ENCODE results near the gene PTPN6. TPM values are rescaled to one million over a fixed set of nuclear protein-coding genes. Genes with fewer than 3 reads are reported as not detected.

The PTPN6 gene
- total RNA-seq, 2 experiments from 2014 or later = 79.0 to 83.5 TPM

- DNase-seq = peak in 1 of 14 experiments; percentile 39
- H3K27ac ChIP-seq (ENCODE audit: low read depth in 1 of 2, low read length in 2 of 2) = no peak overlapping the region
- H3K9me3 Mint-ChIP-seq = no peaks in the 10 kb centered on the region
- CTCF ChIA-PET = interaction anchor here (4.1 kb wide), 1 partner anchor 68 kb away, joined by 33 read pairs; the partner anchor contains the start of gene SPSB2
- no peak for ATAC-seq (ENCODE audit: poor library complexity)
- no peaks in the 10 kb centered on the region for H3K27me3 ChIP-seq (ENCODE audit: control insufficient read depth in 1 of 2, insufficient read depth in 2 of 2, low read length in 2 of 2)
- TF ChIP-seq, protein P1, sequence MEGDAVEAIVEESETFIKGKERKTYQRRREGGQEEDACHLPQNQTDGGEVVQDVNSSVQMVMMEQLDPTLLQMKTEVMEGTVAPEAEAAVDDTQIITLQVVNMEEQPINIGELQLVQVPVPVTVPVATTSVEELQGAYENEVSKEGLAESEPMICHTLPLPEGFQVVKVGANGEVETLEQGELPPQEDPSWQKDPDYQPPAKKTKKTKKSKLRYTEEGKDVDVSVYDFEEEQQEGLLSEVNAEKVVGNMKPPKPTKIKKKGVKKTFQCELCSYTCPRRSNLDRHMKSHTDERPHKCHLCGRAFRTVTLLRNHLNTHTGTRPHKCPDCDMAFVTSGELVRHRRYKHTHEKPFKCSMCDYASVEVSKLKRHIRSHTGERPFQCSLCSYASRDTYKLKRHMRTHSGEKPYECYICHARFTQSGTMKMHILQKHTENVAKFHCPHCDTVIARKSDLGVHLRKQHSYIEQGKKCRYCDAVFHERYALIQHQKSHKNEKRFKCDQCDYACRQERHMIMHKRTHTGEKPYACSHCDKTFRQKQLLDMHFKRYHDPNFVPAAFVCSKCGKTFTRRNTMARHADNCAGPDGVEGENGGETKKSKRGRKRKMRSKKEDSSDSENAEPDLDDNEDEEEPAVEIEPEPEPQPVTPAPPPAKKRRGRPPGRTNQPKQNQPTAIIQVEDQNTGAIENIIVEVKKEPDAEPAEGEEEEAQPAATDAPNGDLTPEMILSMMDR (IDR thresholded peaks at IDR 0.05) = no peak
- peaks cover 17% of the 10 kb centered on the region for H3K36me3 ChIP-seq (ENCODE audit: insufficient read depth, low read length)
- no peaks in the 10 kb centered on the region for H3K27me3 Mint-ChIP-seq
- peaks cover 30% of the 10 kb centered on the region for H3K36me3 Mint-ChIP-seq (ENCODE audit: low read depth)
- POLR2A ChIA-PET = interaction anchor here (0.8 to 1.6 kb wide), 3 partner anchors 11 to 27 kb away, joined by 3 read pairs; no protein-coding TSS in a partner anchor
- H3K27ac Mint-ChIP-seq = peak overlapping the region; percentile 87
- intact Hi-C loops (cut with DNase I, micrococcal nuclease) = loop anchor here in 1 of 2 experiments (5.0 kb wide), 1 partner anchor 74 kb away; the partner anchor contains the start of gene TPI1
- H3K4me1 ChIP-seq (ENCODE audit: insufficient read depth, low read length) = peaks cover 65% of the 10 kb centered on the region
- H3K4me1 Mint-ChIP-seq (ENCODE audit: low read depth) = peaks cover 59% of the 10 kb centered on the region
- no peak overlapping the region for H3K4me3 ChIP-seq (ENCODE audit: low read length)
- H3K4me3 Mint-ChIP-seq = no peak overlapping the region
- H3K9me3 ChIP-seq (ENCODE audit: control insufficient read depth in 1 of 2, insufficient read depth in 1 of 2, low read length in 2 of 2) = no peaks in the 10 kb centered on the region
Measured at GRCh38 chr12:6941267-6941666, 9.9 kb upstream of the PTPN6 start.

GRCh38 chr12:6941782-6942181, 9.4 kb upstream of the PTPN6 start:
- ChIA-PET POLR2A (interaction anchor here (0.8 to 11.6 kb wide), 4 partner anchors 11 to 28 kb away, joined by 3 to 963 read pairs (median 3); partner anchors contain the start of gene PTPN6), CTCF (no interaction called here)
- H3K4me1 ChIP-seq (ENCODE audit: insufficient read depth, low read length) = peaks cover 65% of the 10 kb centered on the region
- peak overlapping the region; percentile 97 for H3K27ac Mint-ChIP-seq
- H3K9me3 Mint-ChIP-seq = no peaks in the 10 kb centered on the region
- TF ChIP-seq, protein P1 (IDR thresholded peaks at IDR 0.05) = no peak
- H3K36me3 Mint-ChIP-seq (ENCODE audit: low read depth) = peaks cover 25% of the 10 kb centered on the region
- H3K9me3 ChIP-seq (ENCODE audit: control insufficient read depth in 1 of 2, insufficient read depth in 1 of 2, low read length in 2 of 2) = no peaks in the 10 kb centered on the region
- H3K4me3 Mint-ChIP-seq = no peak overlapping the region
- no peak overlapping the region for H3K27ac ChIP-seq (ENCODE audit: low read depth in 1 of 2, low read length in 2 of 2)
- DNase-seq (no peak), ATAC-seq (ENCODE audit: poor library complexity) (no peak)
- peaks cover 17% of the 10 kb centered on the region for H3K36me3 ChIP-seq (ENCODE audit: insufficient read depth, low read length)
- H3K4me1 Mint-ChIP-seq (ENCODE audit: low read depth) = peaks cover 58% of the 10 kb centered on the region
- intact Hi-C loops (cut with DNase I, micrococcal nuclease) = loop anchor here (2.0 to 5.0 kb wide), 2 partner anchors 17 to 74 kb away; partner anchors contain the start of gene TPI1 (in 1 of the 2)
- H3K27me3 ChIP-seq (ENCODE audit: control insufficient read depth in 1 of 2, insufficient read depth in 2 of 2, low read length in 2 of 2) = no peaks in the 10 kb centered on the region
- H3K27me3 Mint-ChIP-seq = no peaks in the 10 kb centered on the region
- no peak overlapping the region for H3K4me3 ChIP-seq (ENCODE audit: low read length)

DNA sequence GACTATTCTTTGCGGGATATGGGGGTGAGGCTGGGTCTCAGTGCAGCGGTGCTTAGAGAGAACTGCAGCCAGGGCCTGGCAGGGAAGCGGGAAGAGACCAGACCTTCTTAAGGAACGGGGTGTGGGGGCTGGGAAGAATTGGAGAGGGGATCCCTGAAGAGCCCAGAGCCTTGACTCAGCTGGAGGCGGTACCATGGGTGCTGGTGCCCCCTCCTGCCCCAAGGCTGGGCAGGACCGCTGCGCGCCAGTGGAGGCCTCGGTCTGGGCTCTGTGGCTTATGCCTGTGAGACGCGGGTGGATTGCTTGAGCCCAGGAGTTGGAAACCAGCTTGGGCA, 8.9 kb upstream of the PTPN6 start:
- Mint-ChIP-seq H3K36me3 (ENCODE audit: low read depth) (peaks cover 23% of the 10 kb centered on the region), H3K4me1 (ENCODE audit: low read depth) (peaks cover 60% of the 10 kb centered on the region), H3K27me3 (no peaks in the 10 kb centered on the region), H3K27ac (peak overlapping the region; percentile 97), H3K9me3 (no peaks in the 10 kb centered on the region), H3K4me3 (peak overlapping the region; percentile 23)
- ChIA-PET CTCF (interaction anchor here (3.6 to 10.8 kb wide), 2 partner anchors 18 to 73 kb away, joined by 25 to 324 read pairs; no protein-coding TSS in a partner anchor), POLR2A (interaction anchor here (0.6 to 11.6 kb wide), 7 partner anchors 10 to 90 kb away, joined by 3 to 963 read pairs (median 39); partner anchors contain the start of genes CDCA3, EMG1, ENO2 and PHB2)
- Histone ChIP-seq H3K4me1 (ENCODE audit: insufficient read depth, low read length) (peaks cover 65% of the 10 kb centered on the region), H3K36me3 (ENCODE audit: insufficient read depth, low read length) (peaks cover 17% of the 10 kb centered on the region), H3K27ac (ENCODE audit: low read depth in 1 of 2, low read length in 2 of 2) (peak overlapping the region in 1 of 2 donors; percentile 1), H3K27me3 (ENCODE audit: control insufficient read depth in 1 of 2, insufficient read depth in 2 of 2, low read length in 2 of 2) (no peaks in the 10 kb centered on the region), H3K9me3 (ENCODE audit: control insufficient read depth in 1 of 2, insufficient read depth in 1 of 2, low read length in 2 of 2) (no peaks in the 10 kb centered on the region), H3K4me3 (ENCODE audit: low read length) (no peak overlapping the region)
- ATAC-seq (ENCODE audit: poor library complexity) (no peak), DNase-seq (peak in 1 of 14 experiments; percentile 46)
- intact Hi-C loops (cut with DNase I, micrococcal nuclease) = loop anchor here (2.0 to 5.0 kb wide), 2 partner anchors 17 to 75 kb away; partner anchors contain the start of gene TPI1 (in 1 of the 2)
- TF ChIP-seq, protein P1 (IDR thresholded peaks at IDR 0.05) = no peak

All from CD4-positive, alpha-beta T cell (primary cell).